ENCODE data around the gene NIF3L1.

The NIF3L1 gene

GRCh38 chr2:200888704-200889625 is at the start of gene NIF3L1, which contains the start of gene PPIL3:
NIF3L1 (plus strand) TSS chr2:200889371; CDS start chr2:200891944, 2,573 bp downstream.
PPIL3 (minus strand) TSS chr2:200889077; CDS start chr2:200887615, 1,462 bp downstream.
- DNase-seq: peak; percentile 95

- no peak for DNase-seq
These were observed 49.7 kb upstream of the NIF3L1 start for GRCh38 chr2:200839513-200839912.

- no peak for DNase-seq
These were observed 44.9 kb upstream of the NIF3L1 start for GRCh38 chr2:200843993-200844948.

- no peak for DNase-seq
These were observed 44.0 kb upstream of the NIF3L1 start for GRCh38 chr2:200845194-200845593.

- DNase-seq: no peak
These were observed 43.4 kb upstream of the NIF3L1 start for GRCh38 chr2:200845669-200846325.

- DNase-seq: no peak
These were observed 41.9 kb upstream of the NIF3L1 start for GRCh38 chr2:200847269-200847668.

DNA sequence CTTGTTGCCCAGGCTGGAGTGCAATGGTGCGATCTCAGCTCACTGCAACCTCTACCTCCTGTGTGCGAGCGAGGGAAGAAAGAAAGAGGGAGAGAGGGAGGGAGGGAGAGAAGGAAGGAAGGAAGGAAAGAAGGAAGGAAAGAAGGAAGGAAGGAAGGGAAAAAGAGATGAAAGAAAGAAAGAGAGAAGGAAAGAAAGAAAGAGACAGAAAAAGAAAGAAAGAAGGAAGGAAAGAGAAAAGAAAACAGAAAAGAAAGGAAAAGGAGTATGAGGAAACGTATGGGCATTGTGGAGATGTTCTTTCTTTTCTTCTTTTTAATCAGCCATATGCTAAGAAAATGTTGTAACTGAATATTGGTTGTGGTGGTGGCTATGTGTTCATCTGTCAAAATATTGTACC is 41.2 kb upstream of the NIF3L1 start:
- DNase-seq: no peak

DNA sequence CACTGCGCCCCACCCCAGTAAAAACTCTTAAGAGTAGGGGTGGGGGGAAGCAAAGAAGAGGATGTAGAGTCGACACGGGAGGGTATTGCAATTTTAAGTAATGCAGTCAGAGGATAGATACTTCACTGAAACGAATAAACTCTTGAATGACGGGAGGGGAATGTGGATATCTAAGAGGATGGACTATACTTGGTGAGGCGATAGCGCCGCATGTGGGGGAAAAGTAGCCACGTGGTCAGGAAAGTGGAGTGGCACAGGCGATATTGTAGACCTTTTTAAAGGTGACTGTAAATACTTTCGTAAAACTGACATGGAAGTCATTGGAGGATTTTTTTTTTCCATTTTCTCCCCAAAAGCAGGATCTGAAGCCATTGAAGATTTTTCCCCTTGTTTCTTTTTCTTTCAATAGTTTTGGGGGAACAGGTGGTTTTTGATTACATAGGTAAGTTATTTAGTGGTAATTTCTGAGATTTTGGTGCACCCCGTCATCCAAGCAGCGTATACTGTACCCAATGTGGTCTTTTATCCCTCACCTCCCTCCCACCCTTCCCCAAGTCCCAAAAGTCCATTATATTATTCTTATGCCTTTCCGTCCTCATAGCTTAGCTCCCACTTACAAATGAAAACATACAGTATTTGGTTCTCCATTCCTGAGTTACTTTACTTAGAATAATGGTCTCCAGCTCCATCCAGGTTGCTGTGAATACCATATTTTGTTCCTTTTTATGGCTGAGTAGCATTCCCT is 38.5 kb upstream of the NIF3L1 start:
- no peak for DNase-seq

GRCh38 chr2:200851398-200852248 is 37.5 kb upstream of the NIF3L1 start:
- no peak for DNase-seq

GRCh38 chr2:200852605-200853004 is 36.6 kb upstream of the NIF3L1 start:
- DNase-seq: no peak

DNA sequence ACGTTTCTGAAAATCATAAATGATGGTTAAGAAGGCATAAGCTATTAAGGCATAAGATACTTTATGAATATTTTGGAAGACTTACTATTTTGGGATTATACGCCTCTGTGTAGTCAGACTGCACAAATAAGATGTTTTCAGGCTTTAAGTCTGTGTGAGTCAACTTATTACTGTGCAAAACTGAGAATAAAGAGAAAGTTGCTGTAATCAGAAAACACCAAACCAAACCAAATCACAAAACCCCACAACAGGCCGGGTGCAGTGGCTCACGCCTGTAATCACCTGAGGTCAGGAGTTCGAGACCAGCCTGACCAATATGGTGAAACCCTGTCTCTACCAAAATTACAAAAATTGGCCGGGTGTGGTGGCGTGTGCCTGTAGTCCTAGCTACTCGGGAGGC is 32.4 kb upstream of the NIF3L1 start:
- no peak for DNase-seq

DNA sequence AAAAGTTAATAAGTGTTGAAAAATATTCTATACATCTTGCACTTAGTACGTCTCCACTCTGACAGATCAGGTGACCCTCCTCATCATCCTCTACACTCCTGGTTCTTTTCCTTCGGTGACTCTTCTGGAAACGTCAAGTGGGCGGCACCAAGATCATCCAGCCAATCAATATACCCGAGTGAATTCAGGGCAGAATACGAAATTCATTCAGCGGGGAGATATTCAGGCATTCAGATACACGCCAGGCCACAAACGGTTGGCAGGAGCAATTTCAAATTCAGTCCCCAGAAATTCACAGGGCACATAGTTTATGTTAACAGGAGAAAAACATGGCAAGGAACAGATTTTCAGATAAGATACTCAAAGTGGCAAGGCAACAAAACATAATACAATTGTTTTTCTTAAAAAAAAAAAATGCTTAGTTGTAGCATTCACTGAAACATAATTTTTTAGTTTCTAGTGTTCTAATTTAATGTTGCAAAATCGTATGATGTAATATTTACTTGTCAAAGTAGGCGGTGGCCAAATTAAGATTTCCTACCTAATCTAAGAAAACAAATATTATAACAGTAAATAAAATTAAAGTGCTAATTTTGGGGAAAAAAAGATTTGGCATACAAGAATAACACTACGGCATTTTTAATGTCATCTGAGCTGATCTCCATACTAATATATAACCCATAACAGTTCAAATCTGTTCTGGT is 28.9 kb upstream of the NIF3L1 start:
- no peak for DNase-seq

GRCh38 chr2:200861617-200862155 is 27.5 kb upstream of the NIF3L1 start:
- DNase-seq: no peak

DNA sequence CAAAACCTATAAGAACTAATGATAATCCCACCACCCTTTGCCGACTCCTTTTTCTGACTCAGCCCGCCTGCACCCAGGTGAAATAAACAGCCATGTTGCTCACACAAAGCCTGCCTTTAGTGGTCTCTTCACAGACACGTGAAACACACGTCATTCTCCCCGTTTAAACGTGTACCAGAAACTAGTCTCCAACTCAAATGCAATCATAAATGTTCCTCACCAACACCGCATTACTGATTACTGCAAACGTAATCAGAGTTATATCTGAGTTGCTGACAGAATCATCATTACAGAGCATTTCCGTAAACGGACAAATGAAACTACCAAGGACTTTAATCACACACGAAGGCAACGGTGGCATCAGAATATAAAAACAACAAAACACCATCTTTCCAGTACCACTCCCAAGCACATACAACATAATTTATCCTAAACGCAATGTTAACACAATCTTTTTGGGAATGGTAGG is 26.6 kb upstream of the NIF3L1 start:
- no peak for DNase-seq

- DNase-seq: no peak
These were observed 25.4 kb upstream of the NIF3L1 start for GRCh38 chr2:200863782-200864175.

DNA sequence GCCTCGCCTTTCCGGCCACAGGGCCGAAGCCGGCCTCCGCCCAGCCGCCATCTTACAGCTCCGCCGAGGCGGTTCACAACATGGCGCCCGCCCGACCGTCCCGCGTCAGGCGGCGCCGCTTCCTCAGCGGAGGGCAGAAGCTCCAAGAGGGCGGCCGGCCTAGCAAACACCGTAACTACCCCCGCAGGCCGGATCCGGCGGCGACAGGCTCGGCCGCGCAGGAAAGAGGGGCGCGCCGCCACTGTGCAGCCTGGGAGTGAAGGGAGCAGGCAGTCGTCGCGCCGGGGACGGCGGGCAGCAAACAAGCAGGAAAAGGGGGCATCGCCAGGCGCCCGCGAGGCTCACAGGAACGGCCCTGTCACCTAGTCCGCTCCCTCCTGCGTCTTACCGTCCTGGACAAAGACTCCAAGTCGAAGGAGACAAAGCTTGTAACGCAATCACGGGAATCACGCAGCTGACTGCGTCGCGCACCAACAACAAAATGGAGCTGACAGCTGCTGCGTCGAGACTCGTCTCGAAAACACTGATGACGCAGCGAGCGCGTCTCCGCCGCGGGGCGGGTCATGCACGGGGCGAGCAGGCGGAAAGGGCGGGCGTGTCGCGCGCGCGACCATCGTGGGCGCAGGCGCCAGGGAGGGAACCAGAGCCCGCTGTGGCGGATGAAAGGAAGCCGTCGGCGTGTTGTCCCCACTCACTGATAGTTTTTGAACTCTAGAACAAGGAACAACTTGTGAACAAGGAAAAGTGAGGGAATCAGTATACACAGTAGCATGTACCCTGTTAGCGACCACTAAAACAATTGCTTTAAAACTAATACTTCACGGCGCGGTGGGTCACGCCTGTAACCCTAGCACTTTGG is 24.8 kb upstream of the NIF3L1 start, which contains the start of gene CLK1:
Gene CLK1, minus strand, starts transcription at position 483 of the 859 bp plus-strand sequence. CDS start 2,796 bp downstream, outside the sequence.
- DNase-seq: peak; percentile 64

GRCh38 chr2:200869014-200869413 is 20.2 kb upstream of the NIF3L1 start:
- no peak for DNase-seq

DNA sequence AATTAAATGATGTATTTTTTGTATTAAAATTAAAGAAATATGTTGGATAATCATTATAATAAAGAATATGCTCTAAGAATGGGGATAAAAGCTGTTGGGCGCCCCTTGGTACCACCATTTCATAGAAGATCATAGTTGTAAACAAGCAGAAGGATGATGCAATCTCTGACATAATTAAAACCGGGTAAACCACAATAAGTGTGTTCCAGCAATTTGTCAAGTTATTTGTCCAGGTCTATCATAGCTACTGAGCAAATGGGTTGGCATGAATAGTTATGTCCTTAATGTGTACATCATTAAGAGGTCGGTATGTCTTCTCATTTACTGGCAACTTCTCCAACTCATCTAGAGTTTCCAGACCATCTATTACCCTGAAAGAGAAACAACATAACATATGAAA is 18.0 kb upstream of the NIF3L1 start:
- no peak for DNase-seq

DNA sequence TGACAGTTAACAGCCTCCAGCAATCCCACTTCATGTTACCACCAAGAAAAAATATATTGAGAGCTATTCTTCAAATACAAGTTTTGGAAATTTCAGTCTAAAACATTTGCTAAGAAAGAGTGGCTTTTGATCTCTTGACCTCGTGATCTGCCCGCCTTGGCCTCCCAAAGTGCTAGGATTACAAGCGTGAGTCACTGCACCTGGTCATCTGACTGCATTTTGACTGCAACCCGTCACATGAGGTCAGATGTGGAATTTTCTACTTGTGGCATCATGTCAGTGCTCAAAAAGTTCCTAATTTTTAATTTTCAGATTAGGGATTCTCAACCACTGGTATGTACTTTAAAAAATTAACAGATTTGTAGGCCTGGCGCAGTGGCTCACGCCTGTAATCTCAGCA is 15.6 kb upstream of the NIF3L1 start:
- no peak for DNase-seq

Data from SIG-M5 (cell line).